Measurements from ENCODE around the gene NRDE2. TPM values are rescaled to one million over a fixed set of nuclear protein-coding genes. Genes with fewer than 3 reads are reported as not detected.

Gene NRDE2
- total RNA-seq, 1 donor from 2014 or later: 10.2 TPM

DNA sequence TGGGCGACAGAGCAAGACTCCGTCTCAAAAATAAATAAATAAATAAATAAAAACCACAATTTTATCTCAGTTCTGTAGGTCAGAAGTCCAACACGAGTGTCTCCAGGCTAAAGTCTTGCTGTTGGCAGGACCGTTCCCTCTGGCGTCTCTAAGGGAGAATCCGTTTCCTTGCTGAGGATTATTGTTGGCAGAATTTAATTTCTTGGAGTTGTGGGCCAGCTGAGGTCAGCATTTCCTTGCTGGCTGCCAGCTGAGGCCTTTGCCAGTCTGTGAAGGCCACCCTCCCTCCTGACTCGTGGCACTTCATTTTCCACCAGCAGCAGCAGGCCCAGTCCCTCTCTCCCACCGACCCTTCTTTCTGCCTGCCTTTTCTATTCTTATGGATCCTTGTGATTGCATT is 58.2 kb downstream of the NRDE2 start:
- Histone ChIP-seq H4K20me1 (ENCODE audit: low read depth) (no peaks in the 10 kb centered on the region), H3K4me1 (no peaks in the 10 kb centered on the region), H3K27ac (no peak overlapping the region), H3F3A (ENCODE audit: low read depth) (no peaks in the 10 kb centered on the region), H3K4me3 (no peak overlapping the region), H3K9me3 (ENCODE audit: low read depth) (no peaks in the 10 kb centered on the region), H3K27me3 (no peaks in the 10 kb centered on the region), H2AFZ (replicated peaks) (no peak overlapping the region), H3K79me2 (ENCODE audit: low read depth) (no peaks in the 10 kb centered on the region), H3K9ac (no peak overlapping the region), H3K36me3 (peaks cover 4% of the 10 kb centered on the region), H3K4me2 (no peak overlapping the region)
- Mint-ChIP-seq H3K4me1 (no peaks in the 10 kb centered on the region), H3K9me3 (no peaks in the 10 kb centered on the region), H3K27me3 (ENCODE audit: insufficient read depth, low read depth) (peaks cover 5% of the 10 kb centered on the region), H3K27ac (no peak overlapping the region), H3K36me3 (peaks cover 21% of the 10 kb centered on the region), H3K4me3 (no peak overlapping the region)
- TF ChIP-seq EZH2phosphoT487 (IDR thresholded peaks at IDR 0.05) (no peak), EZH2 (IDR thresholded peaks at IDR 0.05) (no peak)
- TF ChIP-seq, protein P1, sequence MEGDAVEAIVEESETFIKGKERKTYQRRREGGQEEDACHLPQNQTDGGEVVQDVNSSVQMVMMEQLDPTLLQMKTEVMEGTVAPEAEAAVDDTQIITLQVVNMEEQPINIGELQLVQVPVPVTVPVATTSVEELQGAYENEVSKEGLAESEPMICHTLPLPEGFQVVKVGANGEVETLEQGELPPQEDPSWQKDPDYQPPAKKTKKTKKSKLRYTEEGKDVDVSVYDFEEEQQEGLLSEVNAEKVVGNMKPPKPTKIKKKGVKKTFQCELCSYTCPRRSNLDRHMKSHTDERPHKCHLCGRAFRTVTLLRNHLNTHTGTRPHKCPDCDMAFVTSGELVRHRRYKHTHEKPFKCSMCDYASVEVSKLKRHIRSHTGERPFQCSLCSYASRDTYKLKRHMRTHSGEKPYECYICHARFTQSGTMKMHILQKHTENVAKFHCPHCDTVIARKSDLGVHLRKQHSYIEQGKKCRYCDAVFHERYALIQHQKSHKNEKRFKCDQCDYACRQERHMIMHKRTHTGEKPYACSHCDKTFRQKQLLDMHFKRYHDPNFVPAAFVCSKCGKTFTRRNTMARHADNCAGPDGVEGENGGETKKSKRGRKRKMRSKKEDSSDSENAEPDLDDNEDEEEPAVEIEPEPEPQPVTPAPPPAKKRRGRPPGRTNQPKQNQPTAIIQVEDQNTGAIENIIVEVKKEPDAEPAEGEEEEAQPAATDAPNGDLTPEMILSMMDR (IDR thresholded peaks at IDR 0.05): no peak
- no peak for DNase-seq (ENCODE audit: low spot score)

DNA sequence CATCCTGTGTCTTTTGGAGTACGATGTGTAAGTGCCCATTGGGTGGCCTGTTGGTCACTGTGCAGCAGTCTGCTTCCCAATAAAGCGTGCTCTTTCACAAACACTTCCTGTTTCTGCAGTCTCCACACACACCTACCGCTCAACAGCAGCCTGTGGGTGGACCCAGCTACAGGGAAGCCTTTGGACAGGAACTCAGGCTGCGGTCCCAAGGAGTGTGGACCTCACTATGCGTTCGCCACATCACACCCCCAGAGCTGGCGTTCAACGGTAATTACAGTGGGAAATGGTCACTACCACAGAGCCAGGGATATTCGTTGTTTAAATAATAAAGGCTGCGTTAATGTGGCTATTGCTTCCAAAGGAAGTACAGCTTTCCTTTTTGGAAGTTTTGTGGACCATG is 59.2 kb downstream of the NRDE2 start:
- H3F3A ChIP-seq (ENCODE audit: low read depth): no peaks in the 10 kb centered on the region
- no peak overlapping the region for H3K4me3 ChIP-seq
- H3K9me3 ChIP-seq (ENCODE audit: low read depth): no peaks in the 10 kb centered on the region
- TF ChIP-seq EZH2 (IDR thresholded peaks at IDR 0.05) (no peak), EZH2phosphoT487 (IDR thresholded peaks at IDR 0.05) (no peak)
- TF ChIP-seq, protein P1 (IDR thresholded peaks at IDR 0.05): no peak
- H3K79me2 ChIP-seq (ENCODE audit: low read depth): no peaks in the 10 kb centered on the region
- H3K27me3 Mint-ChIP-seq (ENCODE audit: insufficient read depth, low read depth): peaks cover 5% of the 10 kb centered on the region
- no peak overlapping the region for H2AFZ ChIP-seq (replicated peaks)
- H3K27ac ChIP-seq: no peak overlapping the region
- H4K20me1 ChIP-seq (ENCODE audit: low read depth): no peaks in the 10 kb centered on the region
- DNase-seq (ENCODE audit: low spot score): no peak
- H3K9ac ChIP-seq: no peak overlapping the region
- peaks cover 4% of the 10 kb centered on the region for H3K36me3 ChIP-seq
- peaks cover 27% of the 10 kb centered on the region for H3K36me3 Mint-ChIP-seq
- no peak overlapping the region for H3K4me3 Mint-ChIP-seq
- no peaks in the 10 kb centered on the region for H3K4me1 ChIP-seq
- no peak overlapping the region for H3K27ac Mint-ChIP-seq
- H3K4me2 ChIP-seq: no peak overlapping the region
- no peaks in the 10 kb centered on the region for H3K4me1 Mint-ChIP-seq
- H3K27me3 ChIP-seq: no peaks in the 10 kb centered on the region
- no peaks in the 10 kb centered on the region for H3K9me3 Mint-ChIP-seq

DNA sequence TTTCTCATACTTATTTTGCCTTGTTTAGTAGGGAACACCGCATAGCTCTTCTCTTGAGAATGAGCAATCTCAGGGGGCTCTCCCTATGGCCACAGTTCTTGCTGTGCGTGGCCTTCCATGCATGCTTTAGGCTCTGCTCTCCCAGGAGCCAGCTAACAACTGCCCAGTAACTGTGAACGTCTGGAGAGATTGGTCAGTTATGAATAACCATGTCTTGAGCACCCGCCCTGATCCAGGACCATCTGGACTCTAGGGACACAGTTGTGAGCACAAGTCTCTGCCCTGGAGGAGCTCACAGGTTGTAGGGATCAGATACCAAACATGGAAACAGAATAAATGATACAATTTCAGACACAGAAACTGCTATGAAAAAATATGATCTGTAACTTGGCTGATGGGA is 63.3 kb downstream of the NRDE2 start:
- H3K36me3 ChIP-seq: peaks cover 4% of the 10 kb centered on the region
- H3K9me3 ChIP-seq (ENCODE audit: low read depth): no peaks in the 10 kb centered on the region
- no peak overlapping the region for H3K4me2 ChIP-seq
- Mint-ChIP-seq H3K4me1 (no peaks in the 10 kb centered on the region), H3K27ac (no peak overlapping the region), H3K36me3 (peaks cover 35% of the 10 kb centered on the region), H3K27me3 (ENCODE audit: insufficient read depth, low read depth) (no peaks in the 10 kb centered on the region), H3K9me3 (no peaks in the 10 kb centered on the region), H3K4me3 (no peak overlapping the region)
- H2AFZ ChIP-seq (replicated peaks): no peak overlapping the region
- no peaks in the 10 kb centered on the region for H4K20me1 ChIP-seq (ENCODE audit: low read depth)
- H3K79me2 ChIP-seq (ENCODE audit: low read depth): no peaks in the 10 kb centered on the region
- no peak for DNase-seq (ENCODE audit: low spot score)
- H3K27ac ChIP-seq: no peak overlapping the region
- H3K4me3 ChIP-seq: no peak overlapping the region
- no peak for TF ChIP-seq EZH2phosphoT487 (IDR thresholded peaks at IDR 0.05)
- TF ChIP-seq, protein P1 (IDR thresholded peaks at IDR 0.05): no peak
- TF ChIP-seq EZH2 (IDR thresholded peaks at IDR 0.05): no peak
- no peak overlapping the region for H3K9ac ChIP-seq
- H3F3A ChIP-seq (ENCODE audit: low read depth): no peaks in the 10 kb centered on the region
- no peaks in the 10 kb centered on the region for H3K27me3 ChIP-seq
- H3K4me1 ChIP-seq: no peaks in the 10 kb centered on the region
